GM18868 (cell line): Measurements from ENCODE around the gene KIAA0930.
"Not testable (repeated sequence)": the region's sequence is repeated elsewhere in the genome, so short reads cannot be mapped to it uniquely, and the experiment has no call there.

Experiments
- ATAC-seq: cut with Tn5 transposase; IDR thresholded peaks from one replicate; pipeline ENCODE4 v1.9.1; 2021; ENCODE audit warnings: mild to moderate bottlenecking, moderate library complexity; ENCODE audit not compliant: unreplicated experiment

The KIAA0930 gene

DNA sequence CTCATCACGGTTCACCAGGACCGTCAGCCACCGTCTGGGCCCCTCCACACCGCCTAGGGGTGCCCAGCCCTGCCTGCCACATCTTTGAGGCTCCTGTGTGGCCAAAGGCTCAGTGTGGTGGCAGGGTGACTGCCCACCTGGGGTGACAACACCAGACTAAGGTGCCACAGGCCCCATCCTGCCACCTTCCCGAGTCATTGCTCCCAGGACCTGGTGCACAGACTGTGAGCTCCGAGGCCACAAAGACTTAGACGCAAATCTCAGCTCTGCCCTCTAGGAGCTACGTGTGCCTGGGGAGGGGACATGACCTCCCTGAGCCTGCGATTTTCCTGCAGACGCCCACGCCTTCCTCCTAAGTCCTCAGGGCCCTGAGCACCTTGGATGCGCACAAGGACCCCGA lies 36.5 kb downstream of the KIAA0930 start:
- ATAC-seq = no peak

- no peak for ATAC-seq
Observed at GRCh38 chr22:45203150-45203951, 37.3 kb downstream of the KIAA0930 start.

GRCh38 chr22:45202333-45203149 lies 38.2 kb downstream of the KIAA0930 start:
- no peak for ATAC-seq

DNA sequence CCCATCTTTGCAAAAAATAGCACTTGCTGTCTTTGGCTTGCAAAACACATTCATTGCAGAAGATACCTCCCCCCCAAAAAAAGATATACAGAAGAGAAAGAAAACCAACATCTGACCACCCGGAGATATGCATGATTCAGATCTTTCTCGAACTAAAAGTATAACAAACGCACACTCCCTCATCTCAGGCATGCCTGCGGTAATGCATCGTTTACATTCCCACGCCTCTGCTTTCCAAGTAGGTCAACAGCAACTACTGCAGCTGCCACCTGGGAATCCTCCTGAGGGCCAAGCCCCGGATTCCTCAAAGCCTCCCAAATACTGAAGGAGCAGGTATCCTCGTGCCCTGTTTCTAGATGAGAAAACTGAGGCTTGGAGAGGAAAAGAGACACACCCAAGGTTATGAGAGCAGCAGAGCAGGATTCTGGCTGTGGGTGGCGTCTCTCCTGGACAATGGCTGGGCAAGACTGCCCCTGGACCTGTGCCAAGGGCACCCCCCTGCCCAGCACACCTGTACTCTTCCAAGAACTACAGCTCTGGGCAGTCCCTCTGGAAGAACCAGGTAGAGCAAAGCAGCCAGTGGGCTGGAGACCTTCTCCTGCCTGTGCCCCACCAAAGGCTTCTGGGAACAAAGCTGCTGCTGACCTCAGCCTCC lies 38.9 kb downstream of the KIAA0930 start:
- no peak for ATAC-seq

DNA sequence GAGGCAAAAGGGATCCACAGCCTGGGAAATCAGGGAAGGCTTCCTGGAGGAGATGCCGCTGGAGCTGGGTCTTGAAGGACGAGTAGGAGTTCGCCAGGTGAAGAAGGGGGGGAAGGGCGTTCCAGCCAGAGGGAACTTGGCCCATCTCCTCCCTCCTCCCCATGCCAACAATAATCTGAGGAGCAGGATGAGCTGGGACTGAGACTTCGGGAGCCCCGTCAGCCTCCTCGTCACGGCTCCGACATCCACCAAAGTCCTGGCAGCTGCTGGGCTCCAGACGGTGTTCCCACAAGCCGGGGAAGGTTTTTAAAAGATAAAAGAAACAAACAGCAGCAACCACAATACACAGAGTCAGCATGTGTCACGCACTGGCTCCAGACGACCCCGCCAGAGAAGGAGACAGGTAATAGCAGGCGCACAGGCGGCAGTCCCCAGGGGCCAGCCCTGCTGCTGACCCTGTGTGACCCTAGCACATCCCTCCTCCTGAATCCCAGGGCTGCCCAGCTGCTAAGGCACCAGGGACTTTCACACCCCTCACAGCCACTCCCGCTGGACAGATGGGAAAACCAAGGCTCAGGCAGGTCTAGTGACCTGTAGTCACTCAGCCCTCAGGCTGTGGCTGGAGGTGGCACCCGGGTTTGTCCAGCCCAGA lies 39.7 kb downstream of the KIAA0930 start:
- no peak for ATAC-seq

GRCh38 chr22:45200230-45200629 lies 40.5 kb downstream of the KIAA0930 start:
- no peak for ATAC-seq

- ATAC-seq = no peak
Observed at GRCh38 chr22:45199723-45200122, 41.0 kb downstream of the KIAA0930 start.

DNA sequence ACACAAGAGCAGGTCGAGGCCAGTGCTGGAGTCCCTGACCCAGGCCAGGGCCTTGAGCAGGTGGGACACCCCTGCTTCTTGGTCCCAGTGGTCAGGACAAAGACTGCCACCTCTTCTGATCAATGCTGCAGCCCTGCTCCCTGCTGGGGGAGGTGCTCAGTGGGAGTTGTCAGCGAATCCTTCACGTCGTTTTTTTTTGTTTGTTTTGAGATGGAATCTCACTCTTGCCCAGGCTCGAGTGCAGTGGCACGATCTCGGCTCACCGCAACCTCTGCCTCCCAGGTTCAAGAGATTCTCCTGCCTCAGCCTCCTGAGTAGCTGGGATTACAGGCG lies 42.3 kb downstream of the KIAA0930 start:
- ATAC-seq = no peak

- ATAC-seq = no peak
Observed at GRCh38 chr22:45197606-45198462, 42.9 kb downstream of the KIAA0930 start.

DNA sequence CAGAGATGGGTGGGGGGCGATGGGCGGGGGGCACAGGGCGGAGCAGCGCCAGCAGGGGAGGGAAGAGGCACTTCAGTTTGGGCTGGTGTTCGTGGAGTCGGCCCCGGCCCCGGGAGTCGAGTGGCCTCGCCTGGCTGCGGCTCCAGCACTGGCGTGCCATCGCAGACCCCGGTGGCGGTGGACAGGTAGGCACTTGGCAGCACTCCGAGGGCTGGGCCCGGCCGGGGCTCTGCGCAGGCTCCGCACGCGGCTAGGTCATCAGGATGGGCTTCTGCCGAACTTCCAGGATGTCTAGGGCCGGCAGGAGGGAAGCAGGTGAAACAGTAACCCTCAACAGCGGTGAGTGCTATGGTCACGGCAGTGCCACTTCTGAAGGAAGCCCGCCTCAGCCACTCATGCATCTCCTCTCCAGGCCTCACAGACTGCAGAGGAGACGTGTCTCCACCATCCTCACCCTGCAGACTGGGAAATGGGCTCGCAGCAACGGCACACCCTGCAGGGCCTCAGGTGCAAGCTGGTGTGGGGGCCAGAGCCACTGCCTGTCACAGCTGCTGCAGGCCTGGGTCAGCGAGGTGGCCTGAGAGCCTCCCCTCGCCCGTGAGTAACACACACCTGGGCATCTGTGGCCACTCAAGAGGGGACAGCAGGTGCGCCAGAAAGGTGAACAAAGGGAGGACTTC lies 43.6 kb downstream of the KIAA0930 start:
- ATAC-seq = no peak

GRCh38 chr22:45196308-45196707 lies 44.4 kb downstream of the KIAA0930 start:
- ATAC-seq = no peak

DNA sequence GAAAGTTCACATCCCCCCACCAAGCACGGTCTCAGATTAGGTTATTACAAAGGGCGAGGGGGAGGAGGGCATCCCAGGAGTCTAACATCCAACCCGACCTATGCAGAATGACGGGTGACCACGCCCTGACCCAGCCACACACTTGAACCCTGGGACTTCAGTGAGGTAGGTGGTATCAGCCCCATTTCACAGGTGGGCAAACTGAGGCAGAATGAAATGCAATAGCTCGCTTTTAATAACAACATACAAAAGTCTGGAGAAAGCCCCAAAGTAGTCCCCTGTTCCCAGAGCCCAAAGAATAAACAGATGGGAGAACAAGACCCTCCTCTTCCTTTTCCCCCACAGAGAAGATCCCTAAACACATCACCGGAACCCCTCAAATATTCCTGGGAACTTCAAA lies 45.1 kb downstream of the KIAA0930 start:
- no peak for ATAC-seq

- no peak for ATAC-seq
Observed at GRCh38 chr22:45194686-45195085, 46.0 kb downstream of the KIAA0930 start.

- no peak for ATAC-seq
Observed at GRCh38 chr22:45192701-45193187, 48.0 kb downstream of the KIAA0930 start.

GRCh38 chr22:45191746-45192145 lies 48.9 kb downstream of the KIAA0930 start:
- not testable (repeated sequence) for ATAC-seq

DNA sequence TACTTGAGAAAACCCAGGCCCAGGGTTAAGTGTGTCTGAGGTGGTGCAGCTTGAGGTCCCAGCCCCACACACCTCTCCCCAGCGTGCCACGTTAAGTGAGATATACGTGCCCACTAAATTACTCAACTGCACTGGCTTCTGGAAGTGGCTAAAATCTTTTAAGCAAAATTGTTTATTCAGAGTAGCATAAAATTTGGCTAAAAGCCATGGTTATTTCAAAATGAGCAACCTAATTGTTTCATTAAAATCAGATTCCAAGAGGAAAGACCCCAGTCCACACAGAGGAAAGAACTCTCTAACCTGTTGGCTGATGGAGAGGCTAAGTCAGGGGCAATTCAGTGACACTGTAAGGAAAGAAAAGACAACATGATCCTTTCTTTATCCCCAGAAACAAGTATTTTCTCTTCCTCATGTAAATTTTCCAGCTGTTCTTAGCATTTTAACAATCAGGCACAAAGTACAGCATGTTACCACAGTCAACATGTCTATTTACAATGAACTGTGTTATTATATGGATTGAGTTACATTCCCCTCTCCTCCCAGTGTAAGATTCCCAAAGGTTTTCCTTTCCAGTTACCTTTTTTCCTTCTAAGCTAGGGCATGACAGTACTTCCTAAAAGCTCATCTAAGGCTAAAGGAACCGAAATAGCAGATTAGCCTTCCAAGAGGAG lies 50.4 kb downstream of the KIAA0930 start:
- no peak for ATAC-seq

DNA sequence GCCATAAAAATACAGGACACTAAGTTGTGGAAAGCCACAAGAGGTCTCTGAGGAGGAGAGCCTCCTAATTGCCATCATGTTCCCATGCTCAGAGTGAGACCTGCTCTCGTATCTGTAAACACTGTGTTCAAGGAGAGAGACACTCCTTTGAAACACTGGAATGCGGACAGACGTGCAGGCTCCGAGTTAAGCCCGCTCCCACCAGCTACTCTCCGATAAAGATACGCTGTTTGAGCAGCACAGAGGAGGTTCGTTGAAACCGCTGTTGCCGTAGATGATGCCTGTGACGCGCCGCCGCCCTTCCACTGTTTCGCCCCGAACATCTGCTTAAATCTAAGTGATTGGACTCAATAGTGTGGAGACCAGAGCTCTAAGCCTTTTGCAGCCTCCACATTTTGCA lies 51.9 kb downstream of the KIAA0930 start:
- ATAC-seq = no peak

DNA sequence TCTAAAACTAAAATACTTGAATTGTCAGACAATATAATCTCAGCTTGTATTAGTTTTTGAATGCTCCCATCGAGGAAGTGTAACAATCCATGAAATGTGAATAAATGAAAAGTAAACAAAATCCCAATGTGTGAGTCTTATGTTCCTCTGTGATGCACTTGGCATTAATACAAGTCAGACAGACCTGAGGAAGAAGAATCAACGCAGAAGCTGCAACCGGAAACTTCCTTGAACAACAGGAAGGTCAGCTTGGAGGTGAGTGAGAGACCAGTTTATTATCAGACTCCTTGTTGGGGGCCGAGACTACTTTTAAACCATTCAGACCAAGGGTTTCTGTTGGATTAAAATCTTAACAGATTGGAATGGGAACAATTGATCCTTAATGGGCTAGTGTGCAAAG lies 52.8 kb downstream of the KIAA0930 start:
- no peak for ATAC-seq
